ENCODE data around the gene SPANXC.
"Not testable (repeated sequence)": the region's sequence is repeated elsewhere in the genome, so short reads cannot be mapped to it uniquely, and the experiment has no call there.

The SPANXC gene

GRCh38 chrX:141242417-141242816, at the start of gene SPANXC:
Gene SPANXC, minus strand, starts transcription at chrX:141242517. Its CDS starts 60 bp downstream, at chrX:141242457.
- not testable (repeated sequence) for H3K9me2 ChIP-seq (replicated peaks; ENCODE audit: insufficient read depth, low read length); H4K20me1 ChIP-seq (ENCODE audit: low read depth, low read length); H3K9ac ChIP-seq (ENCODE audit: low read length); H3K79me2 ChIP-seq (ENCODE audit: insufficient read depth, low read length); H2AFZ ChIP-seq (ENCODE audit: low read depth, low read length, severe bottlenecking); H3K36me3 ChIP-seq (ENCODE audit: low read length); H3K27me3 ChIP-seq (ENCODE audit: low read length); H3K4me2 ChIP-seq (ENCODE audit: low read depth, low read length, poor library complexity, severe bottlenecking); H3K27ac ChIP-seq (ENCODE audit: low read depth, low read length); H3K9me3 ChIP-seq (ENCODE audit: insufficient read depth, low read length); H3F3A ChIP-seq (ENCODE audit: insufficient read depth); H3K4me3 ChIP-seq (ENCODE audit: insufficient read depth, low read length, poor library complexity, severe bottlenecking)

GRCh38 chrX:141279476-141279875, 37.2 kb upstream of the SPANXC start:
- Histone ChIP-seq H3F3A (ENCODE audit: insufficient read depth) (no peaks in the 10 kb centered on the region), H3K36me3 (ENCODE audit: low read length) (no peaks in the 10 kb centered on the region), H3K9me2 (replicated peaks; ENCODE audit: insufficient read depth, low read length) (no peaks in the 10 kb centered on the region), H2AFZ (ENCODE audit: low read depth, low read length, severe bottlenecking) (no peak overlapping the region), H4K20me1 (ENCODE audit: low read depth, low read length) (no peaks in the 10 kb centered on the region), H3K27me3 (ENCODE audit: low read length) (no peaks in the 10 kb centered on the region), H3K9me3 (ENCODE audit: insufficient read depth, low read length) (no peaks in the 10 kb centered on the region), H3K9ac (ENCODE audit: low read length) (no peak overlapping the region), H3K27ac (ENCODE audit: low read depth, low read length) (no peak overlapping the region), H3K79me2 (ENCODE audit: insufficient read depth, low read length) (no peaks in the 10 kb centered on the region), H3K4me2 (ENCODE audit: low read depth, low read length, poor library complexity, severe bottlenecking) (no peak overlapping the region), H3K4me3 (ENCODE audit: insufficient read depth, low read length, poor library complexity, severe bottlenecking) (no peak overlapping the region)
- TF ChIP-seq CTCF (IDR thresholded peaks at IDR 0.05; ENCODE audit: insufficient read depth, low read length, poor library complexity, severe bottlenecking), result no peak
- no peak for TF ChIP-seq EZH2phosphoT487 (conservative IDR thresholded peaks at IDR 0.05; ENCODE audit: low read length)

GRCh38 chrX:141278306-141278705, 36.0 kb upstream of the SPANXC start:
- H3K4me3 ChIP-seq (ENCODE audit: insufficient read depth, low read length, poor library complexity, severe bottlenecking), result no peak overlapping the region
- H3K9ac ChIP-seq (ENCODE audit: low read length), result no peak overlapping the region
- no peaks in the 10 kb centered on the region for H3F3A ChIP-seq (ENCODE audit: insufficient read depth)
- no peaks in the 10 kb centered on the region for H3K79me2 ChIP-seq (ENCODE audit: insufficient read depth, low read length)
- H2AFZ ChIP-seq (ENCODE audit: low read depth, low read length, severe bottlenecking), result no peak overlapping the region
- H4K20me1 ChIP-seq (ENCODE audit: low read depth, low read length), result no peaks in the 10 kb centered on the region
- H3K27ac ChIP-seq (ENCODE audit: low read depth, low read length), result no peak overlapping the region
- no peaks in the 10 kb centered on the region for H3K36me3 ChIP-seq (ENCODE audit: low read length)
- H3K9me2 ChIP-seq (replicated peaks; ENCODE audit: insufficient read depth, low read length), result no peaks in the 10 kb centered on the region
- no peaks in the 10 kb centered on the region for H3K27me3 ChIP-seq (ENCODE audit: low read length)
- no peaks in the 10 kb centered on the region for H3K9me3 ChIP-seq (ENCODE audit: insufficient read depth, low read length)
- TF ChIP-seq EZH2phosphoT487 (conservative IDR thresholded peaks at IDR 0.05; ENCODE audit: low read length), result no peak
- peak; percentile 13 for TF ChIP-seq CTCF (IDR thresholded peaks at IDR 0.05; ENCODE audit: insufficient read depth, low read length, poor library complexity, severe bottlenecking)
- no peak overlapping the region for H3K4me2 ChIP-seq (ENCODE audit: low read depth, low read length, poor library complexity, severe bottlenecking)

- H4K20me1 ChIP-seq (ENCODE audit: low read depth, low read length), result no peaks in the 10 kb centered on the region
Observed at GRCh38 chrX:141258080-141258479, 15.8 kb upstream of the SPANXC start.

More at GRCh38 chrX:141258080-141258479, 15.8 kb upstream of the SPANXC start:
- H2AFZ ChIP-seq (ENCODE audit: low read depth, low read length, severe bottlenecking), result no peak overlapping the region
- H3F3A ChIP-seq (ENCODE audit: insufficient read depth), result no peaks in the 10 kb centered on the region
- TF ChIP-seq CTCF (IDR thresholded peaks at IDR 0.05; ENCODE audit: insufficient read depth, low read length, poor library complexity, severe bottlenecking), result no peak
- TF ChIP-seq EZH2phosphoT487 (conservative IDR thresholded peaks at IDR 0.05; ENCODE audit: low read length), result no peak
- no peak overlapping the region for H3K9ac ChIP-seq (ENCODE audit: low read length)
- no peaks in the 10 kb centered on the region for H3K9me2 ChIP-seq (replicated peaks; ENCODE audit: insufficient read depth, low read length)
- no peak overlapping the region for H3K4me3 ChIP-seq (ENCODE audit: insufficient read depth, low read length, poor library complexity, severe bottlenecking)
- no peak overlapping the region for H3K4me2 ChIP-seq (ENCODE audit: low read depth, low read length, poor library complexity, severe bottlenecking)
- no peak overlapping the region for H3K27ac ChIP-seq (ENCODE audit: low read depth, low read length)
- H3K27me3 ChIP-seq (ENCODE audit: low read length), result no peaks in the 10 kb centered on the region
- no peaks in the 10 kb centered on the region for H3K9me3 ChIP-seq (ENCODE audit: insufficient read depth, low read length)
- H3K36me3 ChIP-seq (ENCODE audit: low read length), result no peaks in the 10 kb centered on the region
- H3K79me2 ChIP-seq (ENCODE audit: insufficient read depth, low read length), result no peaks in the 10 kb centered on the region
